Measurements from ENCODE around the gene BCORL1.

DNA sequence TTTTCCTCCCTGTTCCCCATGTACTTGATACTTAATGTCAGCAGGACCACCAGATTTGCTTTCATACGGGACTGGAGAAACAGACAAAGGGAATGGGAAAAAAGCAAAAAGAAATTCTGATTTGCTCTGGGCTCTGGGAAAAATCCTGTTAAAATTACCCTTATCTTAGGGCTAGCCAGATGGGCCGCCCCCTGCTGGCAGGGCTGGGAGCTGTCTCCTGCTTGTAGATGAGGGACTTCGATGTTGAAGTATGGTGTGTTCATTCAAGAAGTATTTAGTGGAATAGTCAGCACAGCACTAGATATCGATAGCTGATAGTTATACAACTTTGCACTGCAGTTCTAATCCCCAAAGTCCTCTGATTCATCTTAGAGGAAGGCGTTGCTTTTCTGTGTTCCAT is 45.8 kb downstream of the BCORL1 start:
- TF ChIP-seq CEBPB (IDR thresholded peaks at IDR 0.05; ENCODE audit: low read depth, low read length) (no peak), POLR2A (IDR thresholded peaks at IDR 0.05; ENCODE audit: low read depth, low read length) (no peak), CTCF (conservative IDR thresholded peaks at IDR 0.05; ENCODE audit: low read depth, low read length) (peak; percentile 59), NFE2L2 (IDR thresholded peaks at IDR 0.05; ENCODE audit: low read depth, low read length) (no peak)
- TF ChIP-seq, protein P1, sequence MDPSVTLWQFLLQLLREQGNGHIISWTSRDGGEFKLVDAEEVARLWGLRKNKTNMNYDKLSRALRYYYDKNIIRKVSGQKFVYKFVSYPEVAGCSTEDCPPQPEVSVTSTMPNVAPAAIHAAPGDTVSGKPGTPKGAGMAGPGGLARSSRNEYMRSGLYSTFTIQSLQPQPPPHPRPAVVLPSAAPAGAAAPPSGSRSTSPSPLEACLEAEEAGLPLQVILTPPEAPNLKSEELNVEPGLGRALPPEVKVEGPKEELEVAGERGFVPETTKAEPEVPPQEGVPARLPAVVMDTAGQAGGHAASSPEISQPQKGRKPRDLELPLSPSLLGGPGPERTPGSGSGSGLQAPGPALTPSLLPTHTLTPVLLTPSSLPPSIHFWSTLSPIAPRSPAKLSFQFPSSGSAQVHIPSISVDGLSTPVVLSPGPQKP (IDR thresholded peaks at IDR 0.05; ENCODE audit: borderline replicate concordance, low read depth, low read length): no peak

Data from IMR-90 (cell line).